Endothelial cell of umbilical vein (primary cell): ENCODE measurements around the gene SGTA.

Source experiments
- EZH2 ChIP-seq: IDR thresholded peaks from 2 replicates; pipeline ENCODE4 v1.6.1; 2012; ENCODE audit warnings: borderline replicate concordance, low read depth, mild to moderate bottlenecking, moderate library complexity, low read length, inconsistent platforms; ENCODE audit not compliant: severe bottlenecking
- FOS ChIP-seq: IDR thresholded peaks from 2 replicates; pipeline ENCODE4 v1.6.1; 2011; ENCODE audit warnings: mild to moderate bottlenecking, low read length, moderate library complexity, borderline replicate concordance; ENCODE audit not compliant: insufficient read depth
- GATA2 ChIP-seq: IDR thresholded peaks from 2 replicates; pipeline ENCODE4 v1.7.0; 2011; ENCODE audit warnings: low read depth, mild to moderate bottlenecking, moderate library complexity, mixed read lengths, low read length; ENCODE audit not compliant: insufficient read length, insufficient read depth
- JUN ChIP-seq: IDR thresholded peaks from 2 replicates; pipeline ENCODE4 v1.6.1; 2011; ENCODE audit warnings: borderline replicate concordance, low read depth; ENCODE audit not compliant: insufficient read length, insufficient read depth
- MYC ChIP-seq: IDR thresholded peaks from one replicate; pipeline ENCODE4 v1.6.1; 2011; ENCODE audit warnings: mild to moderate bottlenecking, low read depth, low read length
- POLR2A ChIP-seq: IDR thresholded peaks from 2 replicates; pipeline ENCODE4 v1.6.1; 2012; ENCODE audit warnings: low read depth, mild to moderate bottlenecking, control low read depth, low read length
- POLR2AphosphoS5 ChIP-seq: IDR thresholded peaks from 2 replicates; pipeline ENCODE4 v1.6.1; 2012; ENCODE audit warnings: low read depth, mild to moderate bottlenecking, control low read depth, low read length, moderate library complexity; ENCODE audit not compliant: insufficient read depth
- TF ChIP-seq, protein P1 (sequence below), 2 donors: IDR thresholded peaks; 1 replicate in 1 of 2; 2 replicates in 1 of 2; pipeline ENCODE4 v1.5.1; 2011; ENCODE audit warnings: low read length in 2 of 2, mild to moderate bottlenecking in 2 of 2, moderate library complexity in 2 of 2, control low read depth in 1 of 2, inconsistent platforms in 1 of 2, low read depth in 1 of 2; ENCODE audit not compliant: insufficient read depth in 1 of 2; ENCODE audit errors: extremely low read depth in 1 of 2
- TF ChIP-seq, protein P2 (sequence below): IDR thresholded peaks from 2 replicates; pipeline ENCODE4 v1.6.1; 2011; ENCODE audit not compliant: insufficient read depth, insufficient read length

DNA sequence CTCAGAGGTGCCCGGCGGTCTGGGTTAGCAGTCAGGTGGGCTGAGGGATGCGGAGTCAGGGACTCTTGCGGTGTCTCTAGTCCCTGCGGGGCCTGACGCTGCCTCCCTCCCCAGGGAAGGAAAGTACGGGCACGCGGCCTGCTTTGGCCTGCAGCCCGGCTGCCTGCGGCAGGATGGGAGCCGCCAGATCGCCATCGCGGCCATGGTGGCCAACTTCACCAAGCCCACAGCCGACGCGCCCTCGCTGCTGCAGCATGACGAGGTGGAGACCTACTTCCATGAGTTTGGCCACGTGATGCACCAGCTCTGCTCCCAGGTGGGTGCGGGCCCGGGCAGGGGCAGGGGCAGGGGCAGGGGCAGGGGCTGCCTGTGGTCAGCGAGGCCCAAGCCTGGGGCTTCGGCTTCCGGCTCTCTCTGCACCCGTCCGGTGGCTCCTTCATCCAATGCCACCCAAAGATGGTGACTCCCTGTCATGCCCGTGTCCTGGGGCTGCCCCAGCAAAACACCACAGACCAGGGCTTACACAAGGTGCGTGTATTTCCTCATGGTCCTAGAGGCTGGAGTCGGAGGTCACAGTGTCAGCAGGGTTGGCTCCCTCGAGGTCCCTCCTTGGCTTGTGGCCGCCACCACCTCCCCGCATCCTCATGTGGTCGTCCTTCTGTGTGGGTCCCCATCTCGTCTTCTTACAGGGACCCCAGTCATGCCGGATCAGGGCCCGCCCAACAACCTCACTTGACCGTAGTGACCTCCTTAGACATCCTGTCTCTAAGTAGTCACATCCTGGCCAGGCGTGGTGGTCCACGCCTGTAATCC lies 25.3 kb upstream of the SGTA start:
- TF ChIP-seq, protein P1, sequence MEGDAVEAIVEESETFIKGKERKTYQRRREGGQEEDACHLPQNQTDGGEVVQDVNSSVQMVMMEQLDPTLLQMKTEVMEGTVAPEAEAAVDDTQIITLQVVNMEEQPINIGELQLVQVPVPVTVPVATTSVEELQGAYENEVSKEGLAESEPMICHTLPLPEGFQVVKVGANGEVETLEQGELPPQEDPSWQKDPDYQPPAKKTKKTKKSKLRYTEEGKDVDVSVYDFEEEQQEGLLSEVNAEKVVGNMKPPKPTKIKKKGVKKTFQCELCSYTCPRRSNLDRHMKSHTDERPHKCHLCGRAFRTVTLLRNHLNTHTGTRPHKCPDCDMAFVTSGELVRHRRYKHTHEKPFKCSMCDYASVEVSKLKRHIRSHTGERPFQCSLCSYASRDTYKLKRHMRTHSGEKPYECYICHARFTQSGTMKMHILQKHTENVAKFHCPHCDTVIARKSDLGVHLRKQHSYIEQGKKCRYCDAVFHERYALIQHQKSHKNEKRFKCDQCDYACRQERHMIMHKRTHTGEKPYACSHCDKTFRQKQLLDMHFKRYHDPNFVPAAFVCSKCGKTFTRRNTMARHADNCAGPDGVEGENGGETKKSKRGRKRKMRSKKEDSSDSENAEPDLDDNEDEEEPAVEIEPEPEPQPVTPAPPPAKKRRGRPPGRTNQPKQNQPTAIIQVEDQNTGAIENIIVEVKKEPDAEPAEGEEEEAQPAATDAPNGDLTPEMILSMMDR (IDR thresholded peaks at IDR 0.05; ENCODE audit: extremely low read depth in 1 of 2, insufficient read depth in 1 of 2, low read depth in 1 of 2, low read length in 2 of 2) = no peak
- TF ChIP-seq MYC = no peak
- TF ChIP-seq, protein P2, sequence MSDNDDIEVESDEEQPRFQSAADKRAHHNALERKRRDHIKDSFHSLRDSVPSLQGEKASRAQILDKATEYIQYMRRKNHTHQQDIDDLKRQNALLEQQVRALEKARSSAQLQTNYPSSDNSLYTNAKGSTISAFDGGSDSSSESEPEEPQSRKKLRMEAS = no peak
- no peak for TF ChIP-seq FOS
- no peak for TF ChIP-seq POLR2A
- no peak for TF ChIP-seq EZH2
- no peak for TF ChIP-seq POLR2AphosphoS5
- TF ChIP-seq JUN = no peak
- no peak for TF ChIP-seq GATA2
